ENCODE results near the gene CFAP61.

The CFAP61 gene

DNA sequence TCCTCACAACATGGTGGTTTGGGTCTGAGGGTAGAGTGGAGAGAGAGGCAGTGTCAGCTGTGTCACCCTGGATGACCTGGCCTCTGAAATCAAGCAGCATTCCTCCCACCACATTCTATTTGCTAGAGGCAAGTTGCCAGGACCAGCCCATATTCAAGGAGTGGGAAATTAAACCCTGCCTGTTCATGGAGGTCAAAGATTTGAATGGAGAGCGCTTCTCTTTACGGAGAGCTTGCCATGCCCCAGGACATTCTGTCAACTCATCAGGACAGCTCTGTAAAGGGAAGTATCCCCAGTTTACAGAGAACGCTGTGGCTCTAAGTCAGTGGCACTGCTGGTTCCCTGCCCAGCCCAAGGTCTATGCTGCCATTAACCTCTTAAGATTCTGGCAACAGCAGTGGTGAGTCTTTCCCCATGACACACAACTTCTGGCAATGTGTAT lies 225.6 kb downstream of the CFAP61 start:
- DNase-seq: peak; percentile 8

DNA sequence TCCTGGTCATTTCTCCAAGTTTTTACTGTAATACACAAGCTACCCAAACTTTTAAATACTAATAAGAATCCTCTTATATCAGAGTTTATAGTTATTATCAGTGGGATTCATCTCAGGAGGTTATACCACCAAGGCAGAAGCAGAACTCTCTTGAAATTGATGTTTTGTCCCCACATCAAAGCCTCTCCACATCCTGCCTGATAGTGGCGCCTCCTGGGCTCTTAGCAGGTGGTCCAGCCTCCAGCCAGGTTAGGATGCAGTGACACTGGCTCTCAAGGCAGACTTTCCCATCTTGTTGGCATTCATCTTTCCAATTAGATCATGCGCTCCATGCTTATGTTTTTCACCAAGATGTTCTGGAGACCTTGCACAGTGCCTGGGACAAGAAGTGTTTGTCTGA lies 233.7 kb downstream of the CFAP61 start:
- no peak for DNase-seq

DNA sequence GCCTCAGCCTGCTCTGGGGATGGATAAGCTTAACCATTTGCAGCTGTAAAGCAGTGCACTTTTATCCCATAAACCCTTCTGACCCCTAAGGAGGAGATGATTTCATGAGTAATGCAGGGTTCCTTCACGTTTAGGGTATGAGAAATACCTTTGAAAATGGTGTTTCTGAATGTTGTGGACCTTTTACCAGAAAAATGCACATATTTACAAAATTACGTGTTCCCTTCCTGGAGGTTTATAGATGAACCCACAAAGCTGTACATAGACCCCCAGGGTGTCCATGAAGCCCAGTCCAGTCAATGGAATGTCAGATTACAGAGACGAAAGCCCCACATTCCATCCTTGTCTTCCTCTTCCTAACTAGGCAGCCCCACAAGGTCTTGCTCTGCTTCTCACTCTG lies 237.0 kb downstream of the CFAP61 start:
- no peak for DNase-seq

DNA sequence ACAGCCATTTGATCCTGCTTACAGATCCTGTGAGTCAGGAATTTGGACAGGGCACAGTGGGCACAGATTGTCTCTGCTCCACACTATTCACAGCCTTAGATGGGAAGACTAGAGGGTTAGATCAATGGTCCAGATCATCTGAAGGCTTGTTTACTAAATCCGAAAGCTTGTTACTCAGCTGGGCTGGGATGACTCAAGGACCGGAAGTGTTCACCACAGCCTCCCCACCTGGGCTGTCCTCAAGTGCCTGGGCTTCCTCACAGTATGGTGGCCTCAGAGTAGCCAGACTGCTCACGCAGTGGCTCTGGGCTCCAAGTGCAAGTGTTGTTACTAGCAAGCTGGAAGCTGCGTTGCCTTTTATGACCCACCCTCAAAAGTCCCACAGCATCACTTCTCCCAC lies 240.1 kb downstream of the CFAP61 start:
- no peak for DNase-seq

DNA sequence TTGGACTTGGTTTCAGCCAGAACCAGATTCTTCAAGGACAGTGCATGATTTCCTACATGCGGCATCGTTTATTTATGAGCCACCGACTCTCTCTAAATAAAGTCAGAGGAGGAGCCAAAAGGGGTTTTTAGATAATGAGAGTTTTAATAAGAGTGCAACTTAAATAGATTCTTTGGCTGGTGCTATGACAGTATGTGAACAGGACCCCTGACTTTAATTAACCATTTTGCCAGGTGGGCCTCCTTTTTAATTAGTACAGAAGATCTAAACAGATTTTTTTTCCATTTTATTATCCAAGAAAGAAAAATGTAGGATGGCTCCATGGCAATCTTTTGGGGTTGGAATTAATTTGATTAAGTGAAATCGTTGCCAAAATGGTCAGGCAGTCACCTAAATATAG lies 240.8 kb downstream of the CFAP61 start:
- DNase-seq: no peak

DNA sequence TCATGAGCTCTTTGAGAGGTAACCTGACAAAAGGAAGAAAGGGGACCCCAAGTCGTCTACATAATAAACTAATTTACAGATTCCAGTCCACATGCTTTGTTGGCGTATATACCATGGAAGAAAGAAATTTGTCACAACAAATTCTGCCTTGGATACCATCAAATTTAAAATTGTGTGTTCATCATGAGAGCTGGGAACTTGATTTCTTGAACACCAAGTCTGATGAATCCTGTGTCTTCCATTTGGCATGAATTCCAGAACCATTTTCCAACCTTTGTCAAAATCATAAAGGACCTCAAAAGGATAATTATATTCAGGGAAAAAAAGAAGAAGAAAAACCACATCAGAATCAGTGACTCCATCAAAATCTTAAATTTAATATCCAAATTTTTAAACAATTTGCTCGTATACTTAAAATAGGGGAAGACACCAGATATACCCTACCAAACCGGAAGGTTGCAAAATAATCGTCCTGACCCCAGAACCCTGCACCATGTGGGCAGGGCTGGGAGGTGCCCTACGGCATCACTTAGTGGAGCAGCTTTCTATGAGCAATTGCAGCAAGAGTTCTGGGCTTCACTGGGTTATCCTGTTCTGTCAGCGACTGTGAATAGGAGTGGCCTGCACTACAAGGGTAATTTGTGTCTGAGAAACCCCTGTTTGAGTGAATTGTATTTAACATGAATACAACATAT lies 241.5 kb downstream of the CFAP61 start:
- DNase-seq: no peak

DNA sequence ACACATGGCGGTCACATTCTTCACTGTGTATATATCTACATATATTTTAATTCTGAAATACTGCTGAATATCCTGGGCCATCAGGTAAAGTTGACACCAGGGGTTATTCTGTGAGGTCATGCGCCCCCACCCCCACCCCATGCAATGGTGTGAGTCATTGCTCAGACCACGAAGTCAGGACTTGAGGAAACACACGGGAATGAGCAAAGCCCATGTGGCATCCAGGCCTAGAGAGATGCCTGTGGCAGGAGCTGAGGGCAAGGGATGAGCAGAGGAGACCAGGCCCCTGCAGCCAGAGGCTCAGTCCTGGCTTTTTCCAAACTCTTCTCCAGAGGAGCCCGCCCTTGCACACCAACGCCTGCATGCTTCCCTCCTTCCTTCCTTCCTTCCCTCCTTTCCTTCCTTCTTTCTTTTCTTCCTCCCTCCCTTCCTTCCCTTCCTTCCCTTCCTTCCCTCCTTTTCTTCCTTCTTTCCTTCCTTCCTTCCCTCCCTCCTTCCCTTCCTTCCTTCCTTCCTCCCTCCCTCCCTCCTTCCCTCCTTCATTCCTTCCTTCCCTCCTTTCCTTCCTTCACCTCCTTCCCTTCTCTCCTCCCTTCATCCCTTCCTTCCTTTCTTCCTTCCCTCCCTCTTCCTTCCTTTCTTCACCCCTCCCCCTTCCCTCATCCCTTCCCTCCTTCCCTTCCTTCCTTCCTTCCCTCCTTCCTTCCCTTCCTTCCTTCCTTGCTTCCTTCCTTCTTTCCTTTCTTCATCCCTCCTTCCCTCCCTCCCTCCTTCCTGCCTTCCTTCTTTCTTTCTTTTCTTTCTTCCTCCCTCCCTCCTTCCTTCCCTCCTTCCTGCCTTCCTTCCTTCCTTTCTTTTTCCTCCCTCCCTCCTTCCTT lies 243.5 kb downstream of the CFAP61 start:
- no peak for DNase-seq

DNA sequence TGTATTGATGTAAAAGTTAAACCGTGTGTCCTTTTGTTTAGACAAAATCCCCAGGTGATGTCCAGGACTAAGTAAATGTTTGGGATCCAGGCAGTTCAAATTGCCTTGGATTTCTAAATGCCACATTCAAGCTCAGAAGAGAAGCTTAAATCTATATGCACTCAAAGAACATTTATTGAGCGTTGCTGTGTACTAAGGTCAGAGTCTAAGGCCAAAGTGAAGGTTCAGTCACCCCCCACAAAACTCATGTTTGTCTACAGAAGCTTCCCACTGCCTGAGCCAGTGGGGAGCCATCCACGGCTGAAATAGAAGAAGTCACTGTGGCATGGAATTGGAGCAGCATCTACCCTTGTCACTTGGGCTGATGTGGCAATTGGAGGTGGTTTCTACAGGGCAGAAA lies 244.8 kb downstream of the CFAP61 start:
- no peak for DNase-seq

DNA sequence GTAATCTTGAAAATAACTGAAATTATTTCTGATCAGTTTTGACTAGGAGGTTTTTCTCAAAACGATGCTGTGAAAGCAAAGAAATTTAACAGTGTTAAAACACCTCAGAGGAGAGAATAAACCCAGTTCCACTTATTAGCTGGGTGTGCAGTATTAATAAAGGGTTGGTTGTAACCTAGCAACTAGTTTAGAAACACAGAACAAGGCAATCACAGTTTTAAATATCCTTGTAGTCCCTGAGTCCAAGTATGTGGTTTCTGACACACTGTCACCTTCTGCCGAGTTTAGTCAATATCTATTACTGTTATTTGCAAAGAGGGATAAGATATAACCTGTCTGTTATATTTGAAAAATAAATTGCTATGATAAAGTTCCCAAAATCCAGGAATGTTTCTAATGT lies 245.4 kb downstream of the CFAP61 start:
- no peak for DNase-seq

DNA sequence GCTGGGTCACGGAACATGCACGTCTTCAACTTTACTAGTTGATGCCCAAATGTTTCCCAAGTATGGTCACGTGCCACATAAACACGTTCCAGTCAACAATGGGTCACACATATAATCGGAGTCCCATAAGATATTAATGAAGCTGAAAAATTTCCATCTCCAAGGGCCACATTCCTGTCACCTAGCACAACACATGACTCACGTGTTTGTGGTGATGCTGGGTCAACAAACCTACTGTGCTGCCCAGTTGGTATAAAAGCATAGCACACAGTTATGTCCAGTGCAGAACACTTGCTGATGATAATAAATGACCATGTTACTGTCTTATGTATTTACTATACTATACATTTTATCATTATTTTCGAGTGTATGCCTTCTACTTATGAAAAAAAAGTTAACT lies 247.6 kb downstream of the CFAP61 start:
- no peak for DNase-seq

DNA sequence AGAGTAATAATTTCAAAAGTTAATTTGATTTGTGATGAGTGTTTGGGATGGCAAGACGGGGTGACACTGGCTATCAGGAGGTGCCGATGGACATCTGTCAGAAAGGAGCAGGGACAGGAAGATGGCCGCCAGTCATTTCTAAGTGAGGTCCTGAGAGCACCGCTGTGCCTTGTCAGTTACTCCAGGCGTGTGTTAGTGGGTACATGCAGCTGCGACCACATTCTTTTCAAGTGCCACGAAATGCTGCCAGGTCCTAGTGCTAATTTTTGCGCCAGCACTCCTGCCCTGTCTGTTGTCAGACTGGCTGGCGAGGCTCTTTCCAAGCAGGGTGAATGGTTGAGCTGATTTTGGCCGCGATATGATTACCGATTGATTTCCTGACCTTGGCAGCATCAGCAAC lies 251.0 kb downstream of the CFAP61 start:
- DNase-seq: no peak

DNA sequence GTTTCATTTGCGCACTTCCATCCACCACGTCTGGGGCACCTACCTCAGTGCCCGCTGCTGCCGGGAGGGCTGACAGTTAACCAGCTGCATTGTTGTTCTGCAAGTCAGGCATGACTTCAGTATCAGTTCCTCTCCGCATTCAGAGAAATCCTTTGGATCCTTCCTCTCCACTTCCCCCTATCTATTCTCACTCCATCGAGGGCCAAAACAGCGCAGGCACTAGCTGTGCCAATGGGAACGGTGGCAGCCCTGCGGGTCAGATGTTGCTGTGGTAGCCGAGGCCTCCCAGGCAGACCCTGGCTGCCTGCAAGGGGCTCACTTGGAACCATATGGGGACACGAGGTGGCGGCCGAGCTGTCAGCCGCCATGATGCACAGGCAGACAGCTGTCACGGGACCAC lies 251.4 kb downstream of the CFAP61 start:
- DNase-seq: no peak

DNA sequence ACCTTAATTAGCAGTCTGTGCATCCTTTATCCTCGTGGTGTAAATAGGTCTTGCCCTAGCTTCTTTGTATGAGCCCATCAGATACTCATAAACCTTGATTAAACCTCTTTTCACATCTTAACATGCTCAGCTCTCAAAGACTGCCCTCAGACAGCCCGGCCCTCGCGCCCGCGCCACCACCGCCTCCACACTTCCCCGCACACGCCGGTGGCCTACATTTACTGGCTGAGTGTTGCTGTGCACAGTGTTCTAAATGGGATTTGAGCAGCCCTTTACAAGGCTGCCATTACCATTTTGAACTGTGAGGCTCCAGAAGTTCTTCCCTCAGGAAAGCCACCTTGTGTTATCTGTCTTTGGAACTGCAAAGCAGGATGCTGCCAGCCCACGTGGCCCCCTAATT lies 252.6 kb downstream of the CFAP61 start:
- no peak for DNase-seq

DNA sequence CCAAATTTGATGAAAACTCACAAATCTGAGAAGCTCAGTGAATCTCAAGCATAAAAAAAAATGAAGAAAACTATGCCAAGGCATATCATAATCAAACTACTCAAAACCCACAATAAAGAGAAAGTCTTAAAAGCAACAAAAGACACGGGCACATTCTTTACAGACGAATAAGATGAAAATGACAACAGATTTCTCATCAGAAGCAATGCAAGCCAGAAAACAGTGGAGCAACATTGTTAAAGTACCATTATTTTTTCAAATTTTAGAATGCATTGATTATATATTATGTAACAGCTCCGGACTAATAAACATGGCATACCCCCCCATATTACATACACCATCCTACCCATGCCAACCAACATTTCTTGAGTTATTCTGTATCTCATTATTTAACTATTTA lies 260.2 kb downstream of the CFAP61 start:
- no peak for DNase-seq

DNA sequence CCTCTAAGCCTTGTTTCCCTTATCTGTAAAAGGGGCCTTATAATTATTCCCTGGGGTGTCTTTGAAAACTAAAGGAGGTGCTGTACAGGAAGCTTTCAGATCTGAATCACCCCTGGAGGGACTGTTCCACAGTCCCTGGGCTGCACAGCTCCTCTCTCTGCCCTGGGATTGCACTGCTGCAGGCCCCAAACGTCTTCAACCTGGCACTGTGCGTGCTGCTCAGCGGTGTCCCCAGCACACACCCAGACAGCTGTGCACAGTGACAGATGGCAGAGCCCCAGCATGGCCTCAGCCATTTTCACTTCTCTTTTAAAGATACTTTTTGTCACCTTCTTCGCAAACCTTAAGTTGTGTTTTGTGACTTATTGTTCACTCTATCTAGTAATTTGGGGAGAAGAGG lies 264.9 kb downstream of the CFAP61 start:
- DNase-seq: no peak

DNA sequence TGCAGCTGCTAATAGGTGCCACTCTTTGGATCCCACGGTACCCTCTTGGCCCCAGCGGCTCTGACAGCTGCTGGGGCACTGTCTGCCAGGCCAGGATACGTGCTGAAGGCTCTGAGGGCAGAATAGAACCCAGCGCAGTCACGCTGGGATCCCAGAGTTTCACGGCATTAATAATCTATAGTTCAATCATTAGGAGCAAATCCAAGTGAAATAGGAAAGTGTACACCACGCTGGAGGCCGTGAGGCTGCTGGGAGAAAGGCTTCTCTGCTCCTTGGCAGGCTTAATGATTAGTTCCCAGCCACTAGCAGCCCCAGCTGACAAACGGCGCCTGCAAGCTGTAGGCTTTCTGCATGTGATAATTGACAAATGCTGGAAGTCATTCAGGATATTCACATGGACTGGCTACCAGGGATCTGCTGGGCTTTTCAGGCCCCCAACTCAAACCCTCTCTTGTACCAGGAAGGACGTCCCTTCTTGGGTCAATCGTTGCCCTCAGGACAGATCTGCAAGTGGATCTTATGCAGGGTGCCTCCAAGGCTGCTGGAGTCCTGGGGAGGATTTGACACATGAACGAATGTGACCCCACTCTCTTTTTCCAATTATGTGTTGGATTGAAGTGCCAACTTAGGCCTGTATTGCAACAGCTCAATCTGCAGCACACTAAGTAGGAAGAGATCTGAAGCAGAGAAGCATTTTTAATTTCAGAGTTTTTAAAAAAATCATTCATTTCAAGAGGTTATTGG lies 265.5 kb downstream of the CFAP61 start:
- no peak for DNase-seq

DNA sequence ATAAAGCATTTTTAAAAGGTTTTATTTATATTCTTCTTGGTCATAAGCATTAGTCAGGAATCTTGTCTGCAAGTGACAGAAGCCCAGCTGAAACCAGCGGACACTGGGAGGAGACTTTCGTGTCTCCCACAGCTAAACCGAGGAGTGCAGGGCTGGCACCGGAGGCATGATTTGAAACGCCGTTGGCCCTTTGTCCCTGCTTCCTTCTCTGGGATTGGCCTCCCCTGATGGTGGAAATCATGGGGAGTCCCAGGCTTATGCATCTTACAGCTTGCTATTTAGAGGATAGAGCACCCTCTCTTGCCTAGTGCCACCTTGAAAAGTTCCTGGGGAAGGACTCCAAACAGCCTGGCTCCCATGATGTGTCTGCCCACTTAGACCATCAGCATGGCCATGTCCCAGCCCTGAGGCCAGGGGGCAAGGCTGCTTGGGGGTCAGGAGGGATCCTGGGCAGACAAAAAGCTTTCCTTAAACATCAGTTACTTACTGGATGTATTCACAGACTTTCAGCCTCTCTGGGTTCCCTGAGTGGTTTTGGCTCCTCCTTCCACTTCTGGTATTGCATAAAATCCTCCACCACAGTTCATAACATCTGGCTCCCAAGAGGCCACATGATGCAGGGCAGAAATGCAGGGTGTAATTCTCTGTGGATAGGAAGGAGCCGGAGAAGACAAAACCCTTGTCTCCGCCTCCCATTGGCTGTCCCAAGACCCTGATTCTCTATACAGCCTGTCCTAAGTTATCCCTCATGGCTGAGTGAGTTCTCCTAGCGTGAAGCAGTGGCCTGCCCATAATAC lies 266.2 kb downstream of the CFAP61 start:
- DNase-seq: no peak

DNA sequence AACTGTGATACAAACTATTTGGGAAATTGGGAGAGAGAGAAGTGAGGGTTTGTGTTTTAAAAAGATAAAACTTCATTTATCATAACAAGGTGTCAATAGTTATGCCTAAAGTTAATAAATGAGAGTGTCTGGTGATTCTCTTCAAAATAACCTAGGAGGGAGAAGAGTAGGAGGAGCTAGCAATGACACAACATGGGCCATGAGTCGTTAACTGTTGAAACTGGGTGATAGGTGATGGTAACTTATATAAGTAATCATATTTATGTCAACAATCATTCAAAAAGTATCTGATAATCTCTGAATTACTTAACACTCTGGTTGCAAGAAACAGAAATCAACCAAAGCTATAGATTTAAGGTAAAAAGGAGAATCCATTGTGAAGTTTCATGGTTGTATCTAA lies 268.8 kb downstream of the CFAP61 start:
- DNase-seq: no peak

DNA sequence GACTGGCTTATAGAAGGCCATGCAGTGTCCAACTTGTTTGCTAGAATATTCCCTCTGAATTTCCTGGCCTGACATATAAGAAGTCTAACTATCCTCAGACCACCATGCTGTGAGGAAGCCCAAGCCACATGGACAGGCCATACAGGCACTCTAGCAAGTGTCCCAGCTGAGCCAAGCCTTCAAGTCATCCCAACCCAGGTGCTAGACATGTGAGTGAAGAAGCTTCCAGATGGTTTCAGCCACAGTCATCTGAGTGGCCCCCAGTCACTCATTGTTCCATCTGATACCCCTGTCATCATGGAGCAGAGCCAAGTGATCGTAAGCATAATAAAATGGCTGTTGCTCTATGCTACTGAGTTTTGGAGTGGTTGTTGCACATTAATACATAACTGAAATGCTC lies 269.6 kb downstream of the CFAP61 start:
- peak; percentile 16 for DNase-seq

DNA sequence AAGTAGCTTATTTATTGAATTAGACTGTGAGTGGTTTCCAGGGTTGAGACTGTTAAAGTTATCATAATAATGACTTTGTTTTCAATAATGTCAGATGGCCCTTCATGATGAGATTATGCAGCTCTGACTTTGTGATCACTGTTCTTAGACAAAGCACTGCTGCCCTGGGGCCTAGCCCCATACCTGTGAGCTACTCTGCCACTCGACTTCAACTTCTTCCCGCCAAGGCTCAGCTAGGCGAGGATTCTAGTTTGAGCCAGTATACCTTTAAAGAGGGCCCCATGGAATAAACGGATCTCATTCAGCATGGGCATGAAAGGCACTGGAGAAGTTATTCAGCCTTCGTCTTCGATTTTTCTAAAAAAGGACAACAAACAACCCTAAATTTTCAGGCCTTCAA lies 270.6 kb downstream of the CFAP61 start:
- no peak for DNase-seq

DNA sequence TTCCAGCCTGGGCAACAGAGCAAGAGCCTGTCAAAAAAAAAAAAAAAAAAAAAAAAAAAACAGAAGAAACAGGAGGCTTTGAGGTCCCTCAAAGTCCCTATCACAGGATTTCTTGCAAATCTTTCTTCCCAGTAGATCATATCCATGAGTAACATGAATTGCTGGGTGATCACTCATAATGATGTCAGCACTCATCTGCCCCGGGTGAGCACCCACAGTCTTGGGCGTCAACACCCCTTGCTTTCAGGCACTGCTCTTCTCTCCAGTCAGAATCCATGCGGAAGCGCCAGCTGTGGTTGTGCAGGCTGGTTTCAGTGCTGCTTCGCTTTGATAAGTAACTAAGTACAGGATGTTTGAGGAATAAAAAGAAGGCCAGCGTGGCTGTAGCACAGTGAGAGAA lies 275.4 kb downstream of the CFAP61 start:
- no peak for DNase-seq

DNA sequence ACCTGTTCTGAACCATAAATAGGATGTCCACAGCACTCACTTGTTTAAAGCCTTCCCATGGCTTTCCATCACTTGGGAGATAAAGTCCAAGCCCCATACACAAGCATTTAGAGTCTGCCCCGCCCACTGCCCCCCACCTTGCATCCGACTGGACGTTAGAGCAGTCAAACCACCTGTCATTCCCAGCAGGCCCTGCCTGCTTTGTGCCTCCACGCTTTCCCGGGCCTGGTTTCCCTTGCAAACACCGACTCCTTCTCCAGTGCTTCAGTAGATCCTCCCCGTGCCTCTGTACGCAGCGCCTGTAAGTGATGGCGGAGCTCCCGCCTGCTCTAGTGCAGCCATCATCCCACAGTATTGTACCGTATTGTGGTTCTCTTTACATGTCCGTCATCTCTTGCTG lies 277.2 kb downstream of the CFAP61 start:
- DNase-seq: no peak

DNA sequence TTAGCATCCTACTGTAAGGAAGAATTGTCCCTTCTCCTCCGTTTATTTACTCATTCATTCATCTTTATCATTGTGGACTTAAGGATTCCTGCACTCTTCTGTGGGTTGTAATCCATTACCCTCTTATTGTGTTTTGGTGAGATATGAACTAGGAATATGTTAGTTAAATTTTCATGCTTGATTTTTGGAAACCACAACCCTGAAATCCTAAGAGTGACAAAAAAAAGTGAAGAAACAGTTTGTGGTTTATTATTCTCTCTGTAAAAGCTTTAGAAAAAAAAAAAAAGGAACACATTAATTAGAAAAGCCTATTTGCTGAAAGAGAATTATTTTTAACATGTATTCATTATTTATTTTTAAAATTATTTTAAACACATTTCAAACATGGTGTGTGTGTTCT lies 278.8 kb downstream of the CFAP61 start:
- DNase-seq: no peak
